GM12865 (cell line): ENCODE results near the gene M6PR.
A peak's percentile ranks its signal among the peaks of the same experiment; 100 is the strongest.

Source experiments
- DNase-seq: peaks from one replicate; pipeline ENCODE4 v3.0.0; 2010; ENCODE audit warnings: low read depth
- H3K4me3 ChIP-seq: 2 replicates; pipeline ENCODE4 v1.5.1; 2011; ENCODE audit warnings: mild to moderate bottlenecking, low read depth, low read length, control low read depth
- CTCF ChIP-seq: IDR thresholded peaks from 2 replicates; pipeline ENCODE4 v1.5.1; 2011; ENCODE audit warnings: low read length, control low read depth, low read depth, inconsistent platforms; ENCODE audit not compliant: insufficient read depth; ENCODE audit errors: missing control alignments

The M6PR gene

DNA sequence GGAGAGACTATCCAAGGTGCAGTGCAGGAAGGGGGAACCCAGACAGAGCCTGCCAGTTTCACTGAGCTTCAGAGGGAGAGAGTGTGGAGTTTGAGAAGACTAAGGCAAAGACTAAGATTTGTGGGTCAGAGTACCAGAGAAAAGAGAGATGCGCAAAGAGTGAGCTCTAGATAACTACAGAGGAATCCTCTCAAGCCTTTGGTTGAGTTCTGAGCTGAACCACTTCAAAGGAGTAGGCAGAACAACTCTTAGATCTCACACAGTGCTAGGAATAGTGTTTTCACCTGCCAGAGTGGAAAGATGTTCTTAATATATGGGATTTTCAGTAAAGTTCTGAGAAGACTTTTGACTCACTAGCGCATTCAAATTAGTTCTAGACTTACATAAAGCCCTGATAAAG is 10.7 kb upstream of the M6PR start:
- no peak for TF ChIP-seq CTCF
- no peak for DNase-seq
- no peak overlapping the region for H3K4me3 ChIP-seq

GRCh38 chr12:8958066-8958465 is 8.6 kb upstream of the M6PR start:
- no peak for TF ChIP-seq CTCF
- no peak for DNase-seq
- H3K4me3 ChIP-seq, result no peak overlapping the region

- TF ChIP-seq CTCF, result no peak
Observed at GRCh38 chr12:8957561-8957960, 8.1 kb upstream of the M6PR start.

DNA sequence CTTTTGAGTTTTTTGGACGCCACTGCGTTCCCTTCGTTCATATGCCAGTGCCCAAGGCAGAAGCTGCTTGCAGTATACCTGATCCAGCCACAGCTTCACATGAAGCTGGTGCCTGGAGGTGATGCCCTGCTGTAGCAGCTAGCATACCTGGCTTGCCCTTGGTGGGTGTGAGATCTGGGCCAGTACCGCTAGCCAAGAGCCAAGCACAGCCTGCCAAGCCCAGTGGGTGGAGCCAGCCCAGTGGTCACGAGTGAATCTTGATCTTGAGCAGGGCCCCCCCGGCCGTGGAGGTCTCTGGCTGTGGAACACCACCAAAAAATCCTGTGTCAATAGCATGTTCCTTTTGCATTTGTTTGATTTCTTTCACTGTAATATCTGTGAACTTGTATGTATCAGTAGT is 7.3 kb upstream of the M6PR start:
- no peak overlapping the region for H3K4me3 ChIP-seq
- TF ChIP-seq CTCF, result no peak
- DNase-seq, result no peak

More at GRCh38 chr12:8957561-8957960, 8.1 kb upstream of the M6PR start:
- H3K4me3 ChIP-seq, result no peak overlapping the region
- DNase-seq, result no peak

GRCh38 chr12:8956073-8956472 is 6.6 kb upstream of the M6PR start:
- TF ChIP-seq CTCF, result no peak
- H3K4me3 ChIP-seq, result no peak overlapping the region
- no peak for DNase-seq

- no peak for DNase-seq
- no peak for TF ChIP-seq CTCF
- H3K4me3 ChIP-seq, result no peak overlapping the region
Observed at GRCh38 chr12:8953773-8954402, 4.4 kb upstream of the M6PR start.

DNA sequence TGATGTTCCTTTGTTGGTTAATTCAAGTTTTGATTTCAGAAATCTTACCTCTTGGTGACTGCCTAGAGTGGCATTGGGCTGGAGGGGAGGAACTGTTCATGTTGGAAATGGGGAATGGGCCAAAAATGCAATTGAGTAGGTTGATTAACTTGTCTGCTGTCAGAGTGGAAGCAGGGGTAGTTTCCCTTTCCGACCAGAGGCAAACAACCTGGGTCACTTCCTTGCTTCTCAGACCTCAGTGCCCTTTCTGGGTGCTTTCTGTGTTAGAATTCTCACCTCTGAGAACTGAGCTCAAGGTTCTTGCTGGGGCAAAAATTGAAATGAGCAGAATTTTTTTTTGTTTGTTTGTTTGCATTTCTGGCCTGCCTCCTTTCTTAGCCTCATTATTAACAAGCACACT is 2.3 kb upstream of the M6PR start:
- peak; percentile 61 for DNase-seq
- no peak overlapping the region for H3K4me3 ChIP-seq
- TF ChIP-seq CTCF, result no peak
